Measurements from ENCODE around the gene KIN. TPM values are rescaled to one million over a fixed set of nuclear protein-coding genes. Genes with fewer than 3 reads are reported as not detected.

Gene KIN, protein sequence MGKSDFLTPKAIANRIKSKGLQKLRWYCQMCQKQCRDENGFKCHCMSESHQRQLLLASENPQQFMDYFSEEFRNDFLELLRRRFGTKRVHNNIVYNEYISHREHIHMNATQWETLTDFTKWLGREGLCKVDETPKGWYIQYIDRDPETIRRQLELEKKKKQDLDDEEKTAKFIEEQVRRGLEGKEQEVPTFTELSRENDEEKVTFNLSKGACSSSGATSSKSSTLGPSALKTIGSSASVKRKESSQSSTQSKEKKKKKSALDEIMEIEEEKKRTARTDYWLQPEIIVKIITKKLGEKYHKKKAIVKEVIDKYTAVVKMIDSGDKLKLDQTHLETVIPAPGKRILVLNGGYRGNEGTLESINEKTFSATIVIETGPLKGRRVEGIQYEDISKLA
- total RNA-seq (2022), result 13.0 and 15.8 TPM in 2 replicates
- percentile 82 among the genes with signal in this experiment for Bru-seq, nascent RNA
- percentile 79 among the genes with signal in this experiment for BruChase-seq, experiment 1, labeled RNA remaining after a 6-hour chase
- percentile 87 among the genes with signal in this experiment for BruChase-seq, experiment 2, labeled RNA remaining after a 2-hour chase
- long read RNA-seq, full-length matches to known transcripts, result 18 of 24 reads
- long read RNA-seq, partial matches to known transcripts, result 0 of 24 reads
- long read RNA-seq, other reads (novel, unspliced or antisense), result 6 of 24 reads

DNA sequence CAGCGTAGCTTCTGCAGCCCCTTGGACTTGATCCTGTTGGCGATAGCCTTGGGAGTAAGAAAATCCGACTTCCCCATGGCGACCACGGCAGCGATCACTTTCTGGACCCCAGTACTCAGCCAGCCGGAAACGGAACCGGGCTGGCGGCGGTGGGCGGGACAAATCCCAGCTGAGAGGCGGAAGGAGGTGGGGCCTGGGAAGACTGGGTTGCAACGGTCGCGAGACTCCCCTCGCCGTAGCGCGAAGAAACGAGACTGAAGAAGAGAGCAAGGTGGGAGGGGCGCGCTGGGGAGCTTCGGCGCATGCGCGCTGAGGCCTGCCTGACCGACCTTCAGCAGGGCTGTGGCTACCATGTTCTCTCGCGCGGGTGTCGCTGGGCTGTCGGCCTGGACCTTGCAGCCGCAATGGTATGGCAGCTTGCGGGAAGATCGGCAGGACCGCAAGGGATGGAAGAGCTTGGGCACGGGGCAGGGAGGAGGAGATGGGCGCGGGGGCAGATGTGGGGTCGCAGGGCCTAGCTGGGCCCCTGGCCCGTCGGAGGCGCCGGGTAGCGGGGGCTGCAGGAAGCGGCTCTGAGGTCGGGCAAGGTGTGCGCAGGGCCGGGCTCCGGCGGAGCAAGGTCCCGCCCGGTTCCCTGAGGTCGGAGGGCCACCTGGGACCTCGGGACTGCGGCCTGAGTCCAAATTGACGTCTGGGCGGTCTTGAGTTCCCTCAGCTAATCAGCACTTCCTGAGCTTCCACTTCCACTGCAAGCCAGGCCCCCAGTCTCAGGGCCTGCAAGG, at the start of gene KIN, which contains the start of gene ATP5F1C:
KIN (minus strand) TSS at position 137 of the 782 bp plus-strand sequence; CDS start at position 77, 60 bp downstream.
ATP5F1C (plus strand) TSS at position 321 of the 782 bp plus-strand sequence; CDS start at position 352, 31 bp downstream.
- DNase-seq (ENCODE audit: unreplicated experiment), result peak; percentile 97
- intact Hi-C loops (cut with micrococcal nuclease), result loop anchor here (1.0 kb wide), 1 partner anchor 30 kb away; the partner anchor contains the start of gene TAF3
- Mint-ChIP-seq H3K27ac (ENCODE audit: low read depth, unreplicated experiment) (no peak within 1 kb of the TSS), H3K9me3 (ENCODE audit: unreplicated experiment) (no peaks in the 10 kb centered on the region), H3K27me3 (ENCODE audit: insufficient read depth, unreplicated experiment) (no peaks in the 10 kb centered on the region), H3K4me3 (ENCODE audit: unreplicated experiment) (no peak within 1 kb of the TSS), H3K4me1 (ENCODE audit: insufficient read depth, unreplicated experiment) (peaks cover 43% of the 10 kb centered on the region), H3K36me3 (ENCODE audit: insufficient read depth, unreplicated experiment) (peaks cover 28% of the 10 kb centered on the region)
- no TSS peak for BruUV-seq (replicated peaks)
- ChIA-PET POLR2A (interaction anchor here (0.5 to 3.5 kb wide), 42 partner anchors 9 to 1837 kb away, joined by 3 to 129 read pairs (median 4); partner anchors contain the start of gene TAF3), CTCF (interaction anchor here (0.7 to 1.4 kb wide), 4 partner anchors 29 to 329 kb away, joined by 3 to 11 read pairs (median 5); no protein-coding TSS in a partner anchor)
- TF ChIP-seq, protein P1, sequence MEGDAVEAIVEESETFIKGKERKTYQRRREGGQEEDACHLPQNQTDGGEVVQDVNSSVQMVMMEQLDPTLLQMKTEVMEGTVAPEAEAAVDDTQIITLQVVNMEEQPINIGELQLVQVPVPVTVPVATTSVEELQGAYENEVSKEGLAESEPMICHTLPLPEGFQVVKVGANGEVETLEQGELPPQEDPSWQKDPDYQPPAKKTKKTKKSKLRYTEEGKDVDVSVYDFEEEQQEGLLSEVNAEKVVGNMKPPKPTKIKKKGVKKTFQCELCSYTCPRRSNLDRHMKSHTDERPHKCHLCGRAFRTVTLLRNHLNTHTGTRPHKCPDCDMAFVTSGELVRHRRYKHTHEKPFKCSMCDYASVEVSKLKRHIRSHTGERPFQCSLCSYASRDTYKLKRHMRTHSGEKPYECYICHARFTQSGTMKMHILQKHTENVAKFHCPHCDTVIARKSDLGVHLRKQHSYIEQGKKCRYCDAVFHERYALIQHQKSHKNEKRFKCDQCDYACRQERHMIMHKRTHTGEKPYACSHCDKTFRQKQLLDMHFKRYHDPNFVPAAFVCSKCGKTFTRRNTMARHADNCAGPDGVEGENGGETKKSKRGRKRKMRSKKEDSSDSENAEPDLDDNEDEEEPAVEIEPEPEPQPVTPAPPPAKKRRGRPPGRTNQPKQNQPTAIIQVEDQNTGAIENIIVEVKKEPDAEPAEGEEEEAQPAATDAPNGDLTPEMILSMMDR (IDR thresholded peaks at IDR 0.05; ENCODE audit: unreplicated experiment), result no peak

DNA sequence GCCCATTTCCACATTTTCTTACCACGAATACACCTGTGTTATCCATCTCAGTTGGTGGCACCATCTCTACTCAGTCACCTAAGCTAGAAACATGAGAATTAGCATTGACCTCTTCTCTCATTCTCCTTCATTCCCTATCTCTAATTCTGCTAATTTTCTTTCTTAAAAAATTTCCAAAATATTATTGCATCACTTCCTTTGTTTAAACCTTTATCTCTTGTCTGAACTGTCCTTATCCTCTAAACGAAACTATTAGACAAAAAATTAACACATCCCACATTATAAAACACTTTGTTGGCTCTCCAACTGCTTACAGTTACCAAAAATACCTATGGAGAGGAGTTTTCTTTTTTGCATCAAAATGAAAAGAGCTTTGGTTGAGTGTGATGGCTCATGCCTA, 48.8 kb upstream of the KIN start:
- H3K4me3 Mint-ChIP-seq (ENCODE audit: unreplicated experiment), result no peak overlapping the region
- peaks cover 4% of the 10 kb centered on the region for H3K36me3 Mint-ChIP-seq (ENCODE audit: insufficient read depth, unreplicated experiment)
- ChIA-PET CTCF (interaction anchor here (0.7 kb wide), 1 partner anchor 189 kb away, joined by 3 read pairs; no protein-coding TSS in a partner anchor), POLR2A (no interaction called here)
- TF ChIP-seq, protein P1 (IDR thresholded peaks at IDR 0.05; ENCODE audit: unreplicated experiment), result no peak
- intact Hi-C loops (cut with micrococcal nuclease), result no loop called here
- no peaks in the 10 kb centered on the region for H3K4me1 Mint-ChIP-seq (ENCODE audit: insufficient read depth, unreplicated experiment)
- no peak for DNase-seq (ENCODE audit: unreplicated experiment)
- H3K27ac Mint-ChIP-seq (ENCODE audit: low read depth, unreplicated experiment), result no peak overlapping the region
- no TSS peak for BruUV-seq (replicated peaks)
- no peaks in the 10 kb centered on the region for H3K9me3 Mint-ChIP-seq (ENCODE audit: unreplicated experiment)
- H3K27me3 Mint-ChIP-seq (ENCODE audit: insufficient read depth, unreplicated experiment), result no peaks in the 10 kb centered on the region

DNA sequence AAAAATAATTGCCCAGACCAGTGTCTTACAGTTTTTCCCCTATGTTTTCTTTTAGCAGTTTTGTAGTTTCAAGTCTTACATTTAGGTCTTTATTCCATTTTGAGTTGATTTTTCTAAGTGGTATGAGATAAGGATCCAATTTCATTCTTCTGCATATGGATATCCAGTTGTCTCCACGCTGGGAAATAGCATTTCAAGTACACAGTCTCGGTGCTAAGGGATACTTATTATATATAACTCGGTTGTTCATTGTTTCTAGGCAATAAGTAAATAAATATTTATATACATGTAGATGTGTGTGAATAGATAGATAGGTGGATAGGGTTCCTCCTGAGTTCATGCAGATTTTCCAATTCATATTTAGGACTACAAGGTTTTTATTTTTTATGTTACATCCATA, 46.5 kb upstream of the KIN start:
- TF ChIP-seq, protein P1 (IDR thresholded peaks at IDR 0.05; ENCODE audit: unreplicated experiment), result no peak
- Mint-ChIP-seq H3K36me3 (ENCODE audit: insufficient read depth, unreplicated experiment) (peaks cover 16% of the 10 kb centered on the region), H3K27me3 (ENCODE audit: insufficient read depth, unreplicated experiment) (no peaks in the 10 kb centered on the region), H3K4me3 (ENCODE audit: unreplicated experiment) (no peak overlapping the region), H3K9me3 (ENCODE audit: unreplicated experiment) (no peaks in the 10 kb centered on the region), H3K4me1 (ENCODE audit: insufficient read depth, unreplicated experiment) (no peaks in the 10 kb centered on the region), H3K27ac (ENCODE audit: low read depth, unreplicated experiment) (no peak overlapping the region)
- DNase-seq (ENCODE audit: unreplicated experiment), result no peak
- BruUV-seq (replicated peaks), result no TSS peak
- intact Hi-C loops (cut with micrococcal nuclease), result no loop called here
- ChIA-PET POLR2A (interaction anchor here (1.1 kb wide), 1 partner anchor 21 kb away, joined by 3 read pairs; no protein-coding TSS in a partner anchor), CTCF (interaction anchor here (0.6 kb wide), 1 partner anchor 59 kb away, joined by 5 read pairs; no protein-coding TSS in a partner anchor)

Data from MCF 10A (cell line).